Mucosa of stomach (tissue), 1 donor: ENCODE measurements around the gene ACLY.
A peak's percentile ranks its signal among the peaks of the same experiment; 100 is the strongest.
"Not testable (repeated sequence)": the region's sequence is repeated elsewhere in the genome, so short reads cannot be mapped to it uniquely, and the experiment has no call there.

ENCODE experiments used
- H3K27me3 ChIP-seq: one replicate; pipeline ENCODE4 v1.7.0; 2013; ENCODE audit warnings: mild to moderate bottlenecking, low read length; ENCODE audit not compliant: control insufficient read depth, insufficient read depth
- H3K36me3 ChIP-seq: one replicate; pipeline ENCODE4 v1.7.0; 2013; ENCODE audit warnings: low read length; ENCODE audit not compliant: control insufficient read depth, insufficient read depth
- H3K4me1 ChIP-seq: one replicate; pipeline ENCODE4 v1.7.0; 2013; ENCODE audit warnings: mild to moderate bottlenecking, low read length; ENCODE audit not compliant: control insufficient read depth, insufficient read depth
- H3K4me3 ChIP-seq: one replicate; pipeline ENCODE4 v1.7.0; 2013; ENCODE audit warnings: low read length
- H3K9ac ChIP-seq: one replicate; pipeline ENCODE4 v1.7.0; 2013; ENCODE audit warnings: mild to moderate bottlenecking, low read length, moderate library complexity
- H3K9me3 ChIP-seq: one replicate; pipeline ENCODE4 v1.7.0; 2013; ENCODE audit warnings: mild to moderate bottlenecking, low read length, moderate library complexity; ENCODE audit not compliant: control insufficient read depth
- donor health status: Pancreatic carcinoma.

The ACLY gene

GRCh38 chr17:41874293-41874670, 44.5 kb downstream of the ACLY start:
- H3K4me1 ChIP-seq, H3K27me3 ChIP-seq, H3K9ac ChIP-seq, H3K9me3 ChIP-seq, H3K4me3 ChIP-seq: not testable (repeated sequence)
- peaks cover 17% of the 10 kb centered on the region for H3K36me3 ChIP-seq

DNA sequence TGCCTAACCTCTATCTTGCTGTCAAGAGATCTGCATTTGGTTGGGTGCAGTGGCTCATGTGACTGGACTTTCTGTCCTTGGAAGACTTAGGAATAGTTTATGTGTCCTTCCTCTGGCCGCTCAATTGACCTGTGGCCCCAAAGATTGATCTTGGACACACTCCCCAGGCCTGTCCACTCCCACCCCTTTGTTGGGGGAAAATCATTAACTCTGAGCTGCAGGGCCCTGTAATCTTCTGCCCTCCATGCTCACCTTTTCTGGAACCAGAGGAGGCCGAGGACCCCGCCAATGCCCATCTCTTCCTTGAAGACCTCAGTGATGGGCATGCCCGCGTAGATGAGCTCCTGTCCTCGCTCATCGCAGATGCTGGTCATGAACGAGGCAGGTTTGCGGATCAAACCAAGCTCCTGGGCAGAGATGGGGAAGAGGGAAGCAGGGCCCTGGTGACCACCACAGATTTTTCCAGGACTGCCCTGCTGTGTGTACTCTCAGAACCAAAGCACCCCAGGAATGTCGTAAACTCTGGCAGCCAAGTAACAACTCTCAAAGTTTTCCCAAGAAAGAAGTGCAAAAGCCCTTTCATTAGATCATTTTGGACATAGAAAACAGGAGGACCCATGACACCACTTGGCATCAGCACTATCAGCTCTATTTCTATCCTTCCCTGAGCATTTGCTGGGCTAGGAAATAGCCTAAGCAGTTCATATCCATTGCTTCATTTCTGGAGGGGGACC, 45.0 kb downstream of the ACLY start:
- Histone ChIP-seq H3K4me1 (no peaks in the 10 kb centered on the region), H3K27me3 (no peaks in the 10 kb centered on the region), H3K9ac (no peak overlapping the region), H3K36me3 (peaks cover 13% of the 10 kb centered on the region), H3K9me3 (no peaks in the 10 kb centered on the region), H3K4me3 (no peak overlapping the region)

GRCh38 chr17:41871789-41872188, 47.0 kb downstream of the ACLY start:
- Histone ChIP-seq H3K4me1 (no peaks in the 10 kb centered on the region), H3K4me3 (no peak overlapping the region), H3K27me3 (no peaks in the 10 kb centered on the region), H3K9me3 (no peaks in the 10 kb centered on the region), H3K36me3 (peaks cover 10% of the 10 kb centered on the region), H3K9ac (no peak overlapping the region)

- Histone ChIP-seq H3K9ac (no peak overlapping the region), H3K36me3 (peaks cover 12% of the 10 kb centered on the region), H3K9me3 (no peaks in the 10 kb centered on the region), H3K27me3 (no peaks in the 10 kb centered on the region), H3K4me1 (no peaks in the 10 kb centered on the region), H3K4me3 (no peak overlapping the region)
Measured at GRCh38 chr17:41870627-41871026, 48.1 kb downstream of the ACLY start.

DNA sequence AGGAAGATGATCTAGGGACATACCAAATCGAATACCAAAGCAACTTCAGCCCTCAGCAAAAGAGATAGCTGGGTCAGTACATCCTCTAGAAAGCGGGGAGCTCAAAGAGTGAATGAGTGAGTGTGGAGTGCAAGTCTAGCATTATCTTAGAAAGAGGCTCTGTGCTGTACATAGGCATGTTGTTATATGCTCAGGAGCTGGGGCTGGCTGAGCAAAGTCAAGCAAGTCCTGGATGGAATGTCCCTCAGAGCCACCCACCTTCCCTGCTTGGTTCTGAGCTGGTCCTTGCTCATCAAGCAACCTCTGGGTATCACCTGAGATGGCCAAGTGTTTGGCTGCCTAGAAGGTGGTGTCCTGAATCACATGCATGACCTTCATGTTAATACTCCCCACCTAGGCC, 48.7 kb downstream of the ACLY start:
- Histone ChIP-seq H3K9me3 (no peaks in the 10 kb centered on the region), H3K27me3 (no peaks in the 10 kb centered on the region), H3K4me1 (no peaks in the 10 kb centered on the region), H3K36me3 (peaks cover 12% of the 10 kb centered on the region), H3K4me3 (no peak overlapping the region), H3K9ac (no peak overlapping the region)

DNA sequence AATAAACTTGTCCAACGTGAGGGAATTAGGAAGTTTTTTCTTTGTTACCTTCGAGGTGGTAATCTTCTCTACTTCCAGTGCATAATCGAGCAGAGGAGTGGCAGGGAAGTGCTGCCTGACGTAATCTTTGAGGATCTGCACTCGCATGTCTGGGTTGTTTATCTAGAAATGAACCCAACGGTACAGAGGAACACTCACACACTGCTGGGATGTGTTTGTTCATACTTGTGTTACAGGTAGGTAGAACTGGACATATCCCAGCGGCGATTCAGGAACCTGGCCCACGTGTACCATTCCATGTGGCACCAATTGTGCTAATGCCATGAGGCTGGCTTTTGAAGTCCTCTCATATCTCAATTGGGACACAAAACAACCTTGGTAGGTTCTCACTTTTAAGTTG, 49.3 kb downstream of the ACLY start:
- Histone ChIP-seq H3K36me3 (peaks cover 12% of the 10 kb centered on the region), H3K4me1 (no peaks in the 10 kb centered on the region), H3K9ac (no peak overlapping the region), H3K4me3 (no peak overlapping the region), H3K27me3 (no peaks in the 10 kb centered on the region), H3K9me3 (no peaks in the 10 kb centered on the region)

DNA sequence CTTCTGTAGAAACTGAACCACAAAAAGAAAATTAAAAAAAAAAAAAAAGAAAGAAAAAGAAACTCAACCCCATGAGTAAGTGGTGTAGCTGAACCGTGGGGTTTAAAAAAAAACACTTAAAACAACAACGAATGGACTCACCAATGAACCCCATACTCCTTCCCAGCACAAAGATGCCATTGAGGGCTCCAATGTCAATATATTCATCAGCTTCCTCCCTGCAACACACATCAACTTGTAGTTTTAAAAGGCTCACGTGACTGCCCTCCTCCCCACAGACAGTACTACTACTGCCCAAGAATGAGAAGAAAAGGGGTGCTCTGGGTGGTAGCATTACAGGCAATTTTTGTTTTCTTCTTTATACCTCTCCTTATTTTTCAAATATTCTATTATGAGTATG, 50.2 kb downstream of the ACLY start:
- peaks cover 8% of the 10 kb centered on the region for H3K4me1 ChIP-seq
- no peaks in the 10 kb centered on the region for H3K9me3 ChIP-seq
- H3K4me3 ChIP-seq, result no peak overlapping the region
- no peak overlapping the region for H3K9ac ChIP-seq
- H3K36me3 ChIP-seq, result peaks cover 12% of the 10 kb centered on the region
- H3K27me3 ChIP-seq, result no peaks in the 10 kb centered on the region

- Histone ChIP-seq H3K36me3 (peaks cover 9% of the 10 kb centered on the region), H3K4me3 (no peak overlapping the region), H3K9ac (peak overlapping the region; percentile 87), H3K9me3 (no peaks in the 10 kb centered on the region), H3K27me3 (no peaks in the 10 kb centered on the region), H3K4me1 (peaks cover 15% of the 10 kb centered on the region)
Measured at GRCh38 chr17:41865596-41865893, 53.2 kb downstream of the ACLY start.

GRCh38 chr17:41864836-41865595, 53.7 kb downstream of the ACLY start, which contains the start of gene KLHL11:
KLHL11 (minus strand) TSS chr17:41865423; CDS start chr17:41865370, 53 bp downstream.
- no peaks in the 10 kb centered on the region for H3K27me3 ChIP-seq
- H3K36me3 ChIP-seq, result peaks cover 4% of the 10 kb centered on the region
- peak within 1 kb of the TSS; percentile 92 for H3K4me3 ChIP-seq
- H3K4me1 ChIP-seq, result peaks cover 15% of the 10 kb centered on the region
- peak within 1 kb of the TSS; percentile 87 for H3K9ac ChIP-seq
- no peaks in the 10 kb centered on the region for H3K9me3 ChIP-seq

- Histone ChIP-seq H3K4me3 (peak overlapping the region; percentile 92), H3K4me1 (peaks cover 15% of the 10 kb centered on the region), H3K9me3 (no peaks in the 10 kb centered on the region), H3K36me3 (peaks cover 3% of the 10 kb centered on the region), H3K9ac (peak overlapping the region; percentile 87), H3K27me3 (no peaks in the 10 kb centered on the region)
Measured at GRCh38 chr17:41864498-41864835, 54.3 kb downstream of the ACLY start.

- H3K27me3 ChIP-seq, result no peaks in the 10 kb centered on the region
- H3K9ac ChIP-seq, result peak overlapping the region; percentile 87
- no peaks in the 10 kb centered on the region for H3K9me3 ChIP-seq
- peaks cover 3% of the 10 kb centered on the region for H3K36me3 ChIP-seq
- peaks cover 15% of the 10 kb centered on the region for H3K4me1 ChIP-seq
- peak overlapping the region; percentile 92 for H3K4me3 ChIP-seq
Measured at GRCh38 chr17:41863074-41863848, 55.5 kb downstream of the ACLY start.

GRCh38 chr17:41860254-41860931, 58.4 kb downstream of the ACLY start:
- no peaks in the 10 kb centered on the region for H3K36me3 ChIP-seq
- H3K9ac ChIP-seq, result no peak overlapping the region
- H3K27me3 ChIP-seq, result no peaks in the 10 kb centered on the region
- no peaks in the 10 kb centered on the region for H3K9me3 ChIP-seq
- no peak overlapping the region for H3K4me3 ChIP-seq
- peaks cover 15% of the 10 kb centered on the region for H3K4me1 ChIP-seq
